ENCODE results near the gene IGSF21.

The IGSF21 gene

DNA sequence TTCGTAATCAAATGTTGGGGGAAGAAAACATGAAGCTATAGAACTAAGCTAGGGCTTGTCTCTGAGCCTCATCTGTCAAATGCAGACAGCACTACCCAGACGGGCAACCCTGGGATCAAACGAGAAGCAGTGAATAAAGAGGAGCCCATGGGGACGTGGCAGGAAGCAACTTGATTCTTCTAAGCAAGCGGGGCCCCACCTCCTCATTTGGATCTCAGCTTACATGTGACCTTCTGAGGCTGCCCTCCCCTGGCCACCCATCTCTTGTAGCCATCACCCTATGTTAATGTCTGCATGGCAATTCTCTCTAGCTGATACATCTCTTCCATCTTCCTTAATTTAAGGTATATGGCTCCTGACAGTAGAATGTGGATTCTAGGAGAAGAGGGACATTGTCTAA lies 171.3 kb downstream of the IGSF21 start:
- no peak for DNase-seq (ENCODE audit: low read depth, low spot score)
- H3K4me1 ChIP-seq (ENCODE audit: control insufficient read depth, insufficient read depth, low read length) = peaks cover 6% of the 10 kb centered on the region
- no peaks in the 10 kb centered on the region for H3K36me3 ChIP-seq (ENCODE audit: control insufficient read depth, insufficient read depth, low read length)
- no peaks in the 10 kb centered on the region for H3K9me3 ChIP-seq (ENCODE audit: control insufficient read depth, insufficient read depth, low read length)
- no peak overlapping the region for H3K27ac ChIP-seq (ENCODE audit: low read length)
- H3K4me3 ChIP-seq (ENCODE audit: low read length) = no peak overlapping the region
- WGBS (ENCODE audit: insufficient coverage, insufficient read length) = no CpG with 5 or more reads among the region's 5 CpGs
- H3K27me3 ChIP-seq (ENCODE audit: control insufficient read depth, insufficient read depth, low read length) = no peaks in the 10 kb centered on the region

DNA sequence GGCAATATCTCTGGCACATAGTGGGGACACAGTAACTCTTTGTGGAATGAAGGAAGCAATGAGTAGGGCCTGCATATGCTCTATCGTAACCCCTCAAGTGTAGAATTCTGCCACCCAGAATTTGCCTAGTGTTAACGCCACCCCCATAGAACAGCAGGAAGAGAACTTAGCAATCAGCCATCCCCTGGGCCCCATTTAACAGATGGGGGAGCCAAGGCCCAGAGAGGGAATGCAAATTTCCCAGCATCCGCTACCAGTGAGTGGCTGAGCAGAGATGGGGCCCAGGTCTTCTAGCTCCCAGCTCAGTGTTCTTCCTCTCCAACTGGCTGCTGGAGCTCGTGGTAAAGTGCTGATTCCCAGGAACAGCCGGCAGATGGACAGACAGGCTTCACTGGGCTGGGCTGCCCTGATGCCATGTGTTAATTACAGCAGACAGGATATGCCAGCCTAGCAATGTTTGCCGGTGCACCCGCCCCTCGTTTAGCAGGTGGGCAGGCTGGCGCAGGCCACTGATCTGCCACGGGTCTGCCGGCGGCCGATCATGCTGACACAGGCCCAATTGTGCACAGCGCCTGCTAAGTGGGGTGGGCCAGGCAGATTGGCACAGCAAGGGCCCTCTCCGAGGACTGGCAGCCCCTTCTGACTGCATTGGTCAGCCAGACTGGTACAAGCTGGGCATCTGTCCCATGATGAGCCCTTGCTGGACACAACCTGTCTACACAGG lies 171.9 kb downstream of the IGSF21 start:
- no CpG with 5 or more reads among the region's 15 CpGs for WGBS (ENCODE audit: insufficient coverage, insufficient read length)
- Histone ChIP-seq H3K4me1 (ENCODE audit: control insufficient read depth, insufficient read depth, low read length) (peaks cover 7% of the 10 kb centered on the region), H3K27ac (ENCODE audit: low read length) (no peak overlapping the region), H3K27me3 (ENCODE audit: control insufficient read depth, insufficient read depth, low read length) (no peaks in the 10 kb centered on the region), H3K36me3 (ENCODE audit: control insufficient read depth, insufficient read depth, low read length) (no peaks in the 10 kb centered on the region), H3K9me3 (ENCODE audit: control insufficient read depth, insufficient read depth, low read length) (no peaks in the 10 kb centered on the region), H3K4me3 (ENCODE audit: low read length) (no peak overlapping the region)
- no peak for DNase-seq (ENCODE audit: low read depth, low spot score)

- WGBS (ENCODE audit: insufficient coverage, insufficient read length) = no CpG with 5 or more reads among the region's 5 CpGs
- H3K27ac ChIP-seq (ENCODE audit: low read length) = no peak overlapping the region
Measured at GRCh38 chr1:18280956-18281355, 173.4 kb downstream of the IGSF21 start.

DNA sequence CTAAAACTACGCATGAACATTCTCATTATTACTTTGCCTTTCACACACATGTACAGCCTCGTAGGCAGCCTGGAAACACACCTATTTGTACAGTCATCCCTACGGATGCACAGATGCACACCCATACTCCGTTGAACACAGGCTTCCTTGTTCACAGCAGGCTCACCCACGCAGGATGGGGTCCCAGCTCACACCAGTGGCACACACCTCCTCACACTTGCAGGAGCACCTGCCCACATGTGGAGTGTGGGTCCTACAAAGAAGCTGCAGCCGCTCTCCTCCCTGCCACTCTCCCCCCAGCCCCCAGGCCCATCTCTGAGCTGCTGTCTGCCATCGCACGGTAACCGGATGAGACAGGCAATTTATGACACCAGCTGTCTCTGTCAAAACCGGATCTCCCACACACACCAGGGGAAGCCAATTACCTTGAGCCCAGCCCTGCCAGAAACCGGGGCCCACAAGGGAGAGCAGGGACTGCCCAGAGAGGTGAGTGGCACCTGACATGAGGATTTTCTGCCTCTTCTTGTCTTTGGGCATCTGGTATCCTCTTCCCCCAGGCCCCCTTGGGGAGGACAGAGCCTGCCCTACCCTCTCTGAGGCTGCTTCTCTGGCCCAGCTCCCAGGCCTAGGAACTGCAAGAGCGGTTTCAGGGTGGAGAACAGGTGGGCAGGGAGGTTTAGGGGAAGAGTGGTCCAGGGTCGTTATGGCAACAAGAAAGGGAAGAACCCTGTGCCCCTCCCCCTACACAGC lies 175.4 kb downstream of the IGSF21 start:
- Histone ChIP-seq H3K27me3 (ENCODE audit: control insufficient read depth, insufficient read depth, low read length) (no peaks in the 10 kb centered on the region), H3K4me1 (ENCODE audit: control insufficient read depth, insufficient read depth, low read length) (peaks cover 9% of the 10 kb centered on the region), H3K36me3 (ENCODE audit: control insufficient read depth, insufficient read depth, low read length) (no peaks in the 10 kb centered on the region), H3K4me3 (ENCODE audit: low read length) (no peak overlapping the region), H3K9me3 (ENCODE audit: control insufficient read depth, insufficient read depth, low read length) (no peaks in the 10 kb centered on the region), H3K27ac (ENCODE audit: low read length) (no peak overlapping the region)
- WGBS (ENCODE audit: insufficient coverage, insufficient read length) = no CpG with 5 or more reads among the region's 13 CpGs
- DNase-seq (ENCODE audit: low read depth, low spot score) = no peak

More at GRCh38 chr1:18280956-18281355, 173.4 kb downstream of the IGSF21 start:
- Histone ChIP-seq H3K4me1 (ENCODE audit: control insufficient read depth, insufficient read depth, low read length) (peaks cover 7% of the 10 kb centered on the region), H3K9me3 (ENCODE audit: control insufficient read depth, insufficient read depth, low read length) (no peaks in the 10 kb centered on the region), H3K27me3 (ENCODE audit: control insufficient read depth, insufficient read depth, low read length) (no peaks in the 10 kb centered on the region), H3K4me3 (ENCODE audit: low read length) (no peak overlapping the region), H3K36me3 (ENCODE audit: control insufficient read depth, insufficient read depth, low read length) (no peaks in the 10 kb centered on the region)
- no peak for DNase-seq (ENCODE audit: low read depth, low spot score)

DNA sequence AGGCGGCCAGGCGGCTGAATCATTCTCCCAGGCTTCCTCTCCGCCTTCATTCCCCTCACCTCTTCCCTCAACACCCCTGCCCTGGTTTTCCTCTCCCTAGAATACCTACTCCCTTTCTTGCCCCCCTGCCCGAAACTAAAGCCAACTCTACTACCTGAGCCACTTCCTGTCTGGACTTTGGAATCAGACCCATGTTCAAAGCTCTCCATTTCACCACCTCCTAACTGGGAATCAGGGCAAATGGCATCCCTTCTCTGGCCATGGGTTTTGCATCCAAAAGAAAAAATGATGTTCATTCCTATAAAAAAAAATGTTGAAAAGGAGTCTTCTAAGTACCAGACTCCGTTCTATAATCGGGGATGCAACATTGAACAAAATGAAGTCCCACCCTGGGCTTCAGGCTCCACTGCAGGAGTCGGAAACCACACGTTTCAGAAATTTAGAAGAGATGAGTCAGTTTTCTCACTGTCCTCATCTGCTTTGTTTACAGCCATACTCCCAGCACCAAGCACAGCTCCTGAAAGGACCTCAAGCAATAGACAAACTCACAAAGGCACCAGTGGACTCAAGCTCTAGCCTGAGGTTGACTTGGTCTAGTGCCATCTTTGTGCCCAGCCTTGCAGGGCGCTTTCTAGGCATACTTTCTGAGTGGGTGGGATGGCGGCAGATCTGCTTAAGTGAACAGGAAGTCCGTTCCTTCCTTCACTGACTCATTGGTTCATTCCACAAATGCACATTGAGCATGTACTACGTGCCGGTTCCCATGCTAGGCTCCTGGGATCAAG lies 176.2 kb downstream of the IGSF21 start:
- H3K27ac ChIP-seq (ENCODE audit: low read length) = no peak overlapping the region
- WGBS (ENCODE audit: insufficient coverage, insufficient read length) = no CpG with 5 or more reads among the region's 13 CpGs
- DNase-seq (ENCODE audit: low read depth, low spot score) = no peak

GRCh38 chr1:18284805-18285537 lies 177.4 kb downstream of the IGSF21 start:
- no peaks in the 10 kb centered on the region for H3K9me3 ChIP-seq (ENCODE audit: control insufficient read depth, insufficient read depth, low read length)
- H3K36me3 ChIP-seq (ENCODE audit: control insufficient read depth, insufficient read depth, low read length) = no peaks in the 10 kb centered on the region
- DNase-seq (ENCODE audit: low read depth, low spot score) = no peak
- H3K27me3 ChIP-seq (ENCODE audit: control insufficient read depth, insufficient read depth, low read length) = no peaks in the 10 kb centered on the region
- H3K4me1 ChIP-seq (ENCODE audit: control insufficient read depth, insufficient read depth, low read length) = peaks cover 9% of the 10 kb centered on the region
- no peak overlapping the region for H3K4me3 ChIP-seq (ENCODE audit: low read length)
- no CpG with 5 or more reads among the region's 11 CpGs for WGBS (ENCODE audit: insufficient coverage, insufficient read length)
- no peak overlapping the region for H3K27ac ChIP-seq (ENCODE audit: low read length)

More for the DNA sequence above, 176.2 kb downstream of the IGSF21 start:
- Histone ChIP-seq H3K4me1 (ENCODE audit: control insufficient read depth, insufficient read depth, low read length) (peaks cover 9% of the 10 kb centered on the region), H3K27me3 (ENCODE audit: control insufficient read depth, insufficient read depth, low read length) (no peaks in the 10 kb centered on the region), H3K9me3 (ENCODE audit: control insufficient read depth, insufficient read depth, low read length) (no peaks in the 10 kb centered on the region), H3K36me3 (ENCODE audit: control insufficient read depth, insufficient read depth, low read length) (no peaks in the 10 kb centered on the region), H3K4me3 (ENCODE audit: low read length) (no peak overlapping the region)

- H3K4me3 ChIP-seq (ENCODE audit: low read length) = no peak overlapping the region
- H3K9me3 ChIP-seq (ENCODE audit: control insufficient read depth, insufficient read depth, low read length) = no peaks in the 10 kb centered on the region
- no peaks in the 10 kb centered on the region for H3K36me3 ChIP-seq (ENCODE audit: control insufficient read depth, insufficient read depth, low read length)
- H3K27ac ChIP-seq (ENCODE audit: low read length) = no peak overlapping the region
- no peaks in the 10 kb centered on the region for H3K27me3 ChIP-seq (ENCODE audit: control insufficient read depth, insufficient read depth, low read length)
- H3K4me1 ChIP-seq (ENCODE audit: control insufficient read depth, insufficient read depth, low read length) = peaks cover 11% of the 10 kb centered on the region
- no peak for DNase-seq (ENCODE audit: low read depth, low spot score)
- WGBS (ENCODE audit: insufficient coverage, insufficient read length) = no CpG with 5 or more reads among the region's 7 CpGs
Measured at GRCh38 chr1:18285538-18285924, 177.9 kb downstream of the IGSF21 start.

GRCh38 chr1:18288722-18289121 lies 181.1 kb downstream of the IGSF21 start:
- Histone ChIP-seq H3K27ac (ENCODE audit: low read length) (no peak overlapping the region), H3K27me3 (ENCODE audit: control insufficient read depth, insufficient read depth, low read length) (no peaks in the 10 kb centered on the region), H3K4me3 (ENCODE audit: low read length) (no peak overlapping the region), H3K36me3 (ENCODE audit: control insufficient read depth, insufficient read depth, low read length) (no peaks in the 10 kb centered on the region), H3K4me1 (ENCODE audit: control insufficient read depth, insufficient read depth, low read length) (peaks cover 5% of the 10 kb centered on the region), H3K9me3 (ENCODE audit: control insufficient read depth, insufficient read depth, low read length) (no peaks in the 10 kb centered on the region)
- no peak for DNase-seq (ENCODE audit: low read depth, low spot score)
- no CpG with 5 or more reads among the region's 7 CpGs for WGBS (ENCODE audit: insufficient coverage, insufficient read length)

DNA sequence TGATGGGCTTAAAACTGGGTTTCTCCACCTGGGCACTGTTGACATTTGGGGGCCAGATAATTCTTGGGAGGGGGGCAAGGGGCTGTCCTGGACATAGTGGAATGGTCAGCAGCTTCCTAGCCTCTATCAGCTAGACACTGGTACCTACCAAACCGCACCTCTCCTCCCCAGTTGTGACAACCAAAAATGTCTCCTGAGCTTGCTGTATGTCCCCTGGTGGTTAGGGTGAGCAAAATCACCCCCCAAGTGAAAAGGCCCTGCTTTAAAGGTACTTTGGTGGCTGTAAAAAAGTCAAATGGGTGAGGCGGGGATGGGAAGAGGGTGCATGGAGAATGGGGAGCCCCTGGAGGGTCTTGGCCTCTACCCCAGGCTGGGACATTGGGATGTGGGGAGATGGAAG lies 182.0 kb downstream of the IGSF21 start:
- Histone ChIP-seq H3K4me3 (ENCODE audit: low read length) (no peak overlapping the region), H3K4me1 (ENCODE audit: control insufficient read depth, insufficient read depth, low read length) (peaks cover 4% of the 10 kb centered on the region), H3K27ac (ENCODE audit: low read length) (no peak overlapping the region), H3K36me3 (ENCODE audit: control insufficient read depth, insufficient read depth, low read length) (no peaks in the 10 kb centered on the region), H3K27me3 (ENCODE audit: control insufficient read depth, insufficient read depth, low read length) (no peaks in the 10 kb centered on the region), H3K9me3 (ENCODE audit: control insufficient read depth, insufficient read depth, low read length) (no peaks in the 10 kb centered on the region)
- no CpG with 5 or more reads among the region's 2 CpGs for WGBS (ENCODE audit: insufficient coverage, insufficient read length)
- DNase-seq (ENCODE audit: low read depth, low spot score) = no peak

Data from iPS DF 6.9 (cell line).